Measurements from ENCODE around the gene NDUFV3.
A peak's percentile ranks its signal among the peaks of the same experiment; 100 is the strongest.
"Not testable (repeated sequence)": the region's sequence is repeated elsewhere in the genome, so short reads cannot be mapped to it uniquely, and the experiment has no call there.

The NDUFV3 gene

DNA sequence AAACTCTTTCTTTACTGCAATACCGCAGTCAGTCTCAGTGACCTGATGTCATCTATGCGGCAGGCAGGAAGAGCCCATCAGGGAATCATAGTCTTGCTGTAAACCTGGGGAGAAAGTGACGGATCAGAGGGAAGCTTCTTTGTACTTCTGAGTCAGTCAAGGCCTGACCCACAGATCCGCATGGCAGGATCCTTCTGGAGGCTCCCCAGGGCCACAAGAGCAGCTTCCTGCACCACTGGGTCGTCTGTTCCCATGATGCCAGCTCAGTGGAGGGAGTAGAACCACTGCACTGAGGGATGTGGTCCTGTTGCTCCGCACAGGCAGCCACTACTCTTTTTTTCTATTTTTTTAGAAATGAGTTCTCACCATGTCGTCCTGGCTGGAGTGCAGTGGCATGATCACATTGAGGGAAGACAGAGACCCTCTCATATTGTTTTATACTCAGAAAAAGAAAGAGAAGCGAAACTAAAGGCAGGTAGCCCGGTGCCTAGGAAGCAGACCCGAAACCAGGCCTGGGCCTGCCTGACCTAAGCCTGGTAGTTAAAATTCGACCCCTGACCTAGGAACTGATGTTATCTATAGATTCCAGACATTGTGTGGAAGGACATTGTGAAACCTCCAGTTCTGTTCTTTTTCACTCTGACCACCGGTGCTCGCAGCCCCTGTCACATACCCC, 38.6 kb downstream of the NDUFV3 start:
- H3K4me3 ChIP-seq (replicated peaks in 1 of 2; ENCODE audit: low read depth in 2 of 2, low read length in 2 of 2) = no peak overlapping the region
- TF ChIP-seq CTCF (IDR thresholded peaks at IDR 0.05; ENCODE audit: low read depth, low read length) = no peak
- DNase-seq (ENCODE audit: low read depth in 2 of 2) = no peak

DNA sequence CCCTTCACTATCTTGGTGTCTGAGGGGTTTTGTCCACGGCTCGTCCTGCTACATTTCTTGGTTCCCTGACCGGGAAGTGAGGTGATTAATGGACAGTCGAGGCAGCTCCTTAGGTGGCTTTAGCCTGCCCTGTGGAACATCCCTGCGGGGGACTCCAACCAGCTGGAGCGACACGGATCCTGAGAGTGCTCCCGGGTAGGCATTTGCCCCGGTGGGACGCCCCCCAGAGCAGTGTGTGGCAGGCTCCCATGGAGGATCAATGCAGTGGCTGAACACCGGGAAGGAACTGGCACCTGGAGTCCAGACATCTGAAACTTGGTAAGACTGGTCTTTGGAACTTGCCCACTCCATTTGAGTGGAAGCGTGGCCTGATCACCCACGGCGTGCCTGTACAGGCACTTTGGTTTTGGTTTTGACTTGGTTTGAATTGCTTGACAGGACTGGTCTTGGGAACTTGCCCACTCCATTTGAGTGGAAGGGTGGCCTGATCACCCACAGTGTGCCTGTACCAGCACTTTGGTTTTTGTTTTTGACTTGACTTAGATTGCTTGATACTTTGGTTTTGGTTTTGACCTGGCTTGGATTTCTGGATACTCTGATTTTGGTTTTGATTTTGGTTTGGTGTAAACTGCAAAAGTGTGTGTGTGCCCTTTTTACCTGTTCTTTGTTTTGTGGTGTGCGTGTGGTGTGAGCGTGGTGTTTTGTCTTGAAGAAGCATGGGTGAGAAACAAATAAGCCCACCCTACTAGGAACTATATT, 39.4 kb downstream of the NDUFV3 start:
- H3K4me3 ChIP-seq (replicated peaks in 1 of 2; ENCODE audit: low read depth in 2 of 2, low read length in 2 of 2); DNase-seq (ENCODE audit: low read depth in 2 of 2): not testable (repeated sequence)

GRCh38 chr21:42933137-42933970, 40.2 kb downstream of the NDUFV3 start:
- H3K4me3 ChIP-seq (replicated peaks in 1 of 2; ENCODE audit: low read depth in 2 of 2, low read length in 2 of 2) = not testable (repeated sequence)
- peak in 1 of 2 donors; percentile 20 for DNase-seq (ENCODE audit: low read depth in 2 of 2)

DNA sequence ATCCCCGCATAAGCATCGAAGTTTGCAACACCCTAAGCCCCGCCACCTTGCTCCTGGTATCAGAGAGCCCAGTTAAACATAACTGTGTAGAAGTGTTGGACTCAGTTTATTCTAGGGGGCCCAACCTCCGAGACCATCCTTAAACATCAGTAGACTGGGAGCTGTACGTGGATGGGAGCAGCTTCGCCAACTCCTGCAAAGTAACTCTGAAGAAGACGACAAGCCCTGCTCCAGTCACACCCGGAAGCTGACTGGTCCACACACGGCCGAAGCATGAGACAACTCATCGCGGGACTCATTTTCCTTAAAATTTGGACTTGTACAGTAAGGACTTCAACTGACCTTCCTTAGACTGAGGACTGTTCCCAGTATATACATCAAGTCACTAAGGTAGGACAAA, 40.9 kb downstream of the NDUFV3 start:
- H3K4me3 ChIP-seq (replicated peaks in 1 of 2; ENCODE audit: low read depth in 2 of 2, low read length in 2 of 2); DNase-seq (ENCODE audit: low read depth in 2 of 2): not testable (repeated sequence)

- not testable (repeated sequence) for H3K4me3 ChIP-seq (replicated peaks in 1 of 2; ENCODE audit: low read depth in 2 of 2, low read length in 2 of 2); DNase-seq (ENCODE audit: low read depth in 2 of 2)
Observed at GRCh38 chr21:42936360-42936759, 43.3 kb downstream of the NDUFV3 start.

- H3K4me3 ChIP-seq (replicated peaks in 1 of 2; ENCODE audit: low read depth in 2 of 2, low read length in 2 of 2); DNase-seq (ENCODE audit: low read depth in 2 of 2): not testable (repeated sequence)
Observed at GRCh38 chr21:42937034-42937940, 44.2 kb downstream of the NDUFV3 start.

GRCh38 chr21:42937960-42938605, 45.0 kb downstream of the NDUFV3 start:
- no peak for DNase-seq (ENCODE audit: low read depth in 2 of 2)
- TF ChIP-seq CTCF (IDR thresholded peaks at IDR 0.05; ENCODE audit: low read depth, low read length) = no peak
- H3K4me3 ChIP-seq (replicated peaks in 1 of 2; ENCODE audit: low read depth in 2 of 2, low read length in 2 of 2) = no peak overlapping the region

- H3K4me3 ChIP-seq (replicated peaks in 1 of 2; ENCODE audit: low read depth in 2 of 2, low read length in 2 of 2); DNase-seq (ENCODE audit: low read depth in 2 of 2): not testable (repeated sequence)
Observed at GRCh38 chr21:42938606-42938995, 45.5 kb downstream of the NDUFV3 start.

- DNase-seq (ENCODE audit: low read depth in 2 of 2) = peak; percentile 97 to 99
- peak overlapping the region in 1 of 2 donors; percentile 11 for H3K4me3 ChIP-seq (replicated peaks in 1 of 2; ENCODE audit: low read depth in 2 of 2, low read length in 2 of 2)
- TF ChIP-seq CTCF (IDR thresholded peaks at IDR 0.05; ENCODE audit: low read depth, low read length) = no peak
Observed at GRCh38 chr21:42939582-42940413, 46.7 kb downstream of the NDUFV3 start.

Measured in cardiac fibroblast (primary cell).